Stomach (tissue), 9 donors: ENCODE measurements around the gene FXYD7. TPM values are rescaled to one million over a fixed set of nuclear protein-coding genes. Genes with fewer than 3 reads are reported as not detected.
"Not testable (repeated sequence)": the region's sequence is repeated elsewhere in the genome, so short reads cannot be mapped to it uniquely, and the experiment has no call there.

Experiments
- DNase-seq, 2 donors: peaks; one replicate each; pipeline versions ENCODE4 v3.0.0 to v3.0.0-alpha.2; 2013 to 2019
- H3K27ac ChIP-seq, 5 donors: fragments of 200-600 bp in 4 of 5; sonication (generic) in 4 of 5; one replicate each; pipeline ENCODE4 v1.5.1; 2013 to 2019; ENCODE audit warnings: mild to moderate bottlenecking in 1 of 5, moderate library complexity in 1 of 5
- H3K27me3 ChIP-seq, 3 donors: fragments of 200-600 bp; sonication (generic); one replicate each; pipeline ENCODE4 v1.5.1; 2017 to 2019; ENCODE audit warnings: mixed run types in 1 of 3
- H3K36me3 ChIP-seq, 4 donors: fragments of 200-600 bp; sonication (generic); 1 replicate in 3 of 4; 2 replicates in 1 of 4; pipeline ENCODE4 v1.5.1; 2016 to 2019
- H3K4me1 ChIP-seq, 4 donors: fragments of 200-600 bp; sonication (generic); one replicate each; pipeline ENCODE4 v1.5.1; 2016 to 2019
- H3K4me3 ChIP-seq, 4 donors: fragments of 200-600 bp; sonication (generic) in 3 of 4; one replicate each; pipeline ENCODE4 v1.5.1; 2016 to 2019; ENCODE audit warnings: mild to moderate bottlenecking in 1 of 4
- H3K9me3 ChIP-seq, 4 donors: fragments of 200-600 bp; sonication (generic); one replicate each; pipeline ENCODE4 v1.5.1; 2016 to 2019
- EP300 ChIP-seq: sonication (generic); formaldehyde crosslinking; IDR thresholded peaks from one replicate; pipeline ENCODE4 v1.6.1; 2017; ENCODE audit warnings: antibody characterized with exemption
- POLR2A ChIP-seq, 4 donors: fragments of 450-650 bp; IDR thresholded peaks; one replicate each; pipeline ENCODE4 v1.6.1; 2016; ENCODE audit warnings: antibody characterized with exemption in 4 of 4, control low read depth in 2 of 4, mild to moderate bottlenecking in 1 of 4, moderate library complexity in 1 of 4
- POLR2AphosphoS5 ChIP-seq, 3 donors: sonication (generic); formaldehyde crosslinking; IDR thresholded peaks; one replicate each; pipeline ENCODE4 v1.6.1; 2016; ENCODE audit warnings: antibody characterized with exemption in 3 of 3
- WGBS, 5 donors: extraction: QIAGEN DNeasy Blood & Tissue Kit in 3 of 5; methylation state at CpG; one replicate each; pipeline versions ENCODE4 v1.1.5 to v1.1.7; 2013 to 2018; 5-methylcytosine and 5-hydroxymethylcytosine counted together
- intact Hi-C: fragments of 100-400 bp; cut with DNase I; formaldehyde crosslinking; loops from one replicate; pipeline ENCODE4 v1.15.1; 2023; ENCODE audit warnings: low total_unique reads
- polyA plus RNA-seq, 3 donors: library from polyadenylated mRNA; stranded (reverse); fragments of 200-250 nt; gene quantifications; one replicate each; pipeline ENCODE4 v1.2.3, GENCODE V29; 2013
- total RNA-seq, 5 donors: library from RNA; depleted of rRNA; stranded (reverse); fragments of >200 nt; gene quantifications; one replicate each; pipeline versions ENCODE4 v1.1.0 to v1.2.3, GENCODE V29; 2014 to 2016
- TF ChIP-seq, protein P1 (sequence below), 7 experiments: fragments of 450-650 bp in 4 of 7; fragments of 200-600 bp in 3 of 7; sonication (generic) in 3 of 7; IDR thresholded peaks; one replicate each; pipeline ENCODE4 v1.5.1; 2016 to 2019; ENCODE audit warnings: antibody characterized with exemption in 7 of 7, control low read depth in 2 of 7, mild to moderate bottlenecking in 1 of 7
- donor health status: healthy with polysubstance abuse.
- donor health status: Bipolar disorder and iron deficiency.
- donor health status: healthy.

The FXYD7 gene
- total and polyA plus RNA-seq, 8 donors = 0.55 to 2.6 TPM; not detected in 6

DNA sequence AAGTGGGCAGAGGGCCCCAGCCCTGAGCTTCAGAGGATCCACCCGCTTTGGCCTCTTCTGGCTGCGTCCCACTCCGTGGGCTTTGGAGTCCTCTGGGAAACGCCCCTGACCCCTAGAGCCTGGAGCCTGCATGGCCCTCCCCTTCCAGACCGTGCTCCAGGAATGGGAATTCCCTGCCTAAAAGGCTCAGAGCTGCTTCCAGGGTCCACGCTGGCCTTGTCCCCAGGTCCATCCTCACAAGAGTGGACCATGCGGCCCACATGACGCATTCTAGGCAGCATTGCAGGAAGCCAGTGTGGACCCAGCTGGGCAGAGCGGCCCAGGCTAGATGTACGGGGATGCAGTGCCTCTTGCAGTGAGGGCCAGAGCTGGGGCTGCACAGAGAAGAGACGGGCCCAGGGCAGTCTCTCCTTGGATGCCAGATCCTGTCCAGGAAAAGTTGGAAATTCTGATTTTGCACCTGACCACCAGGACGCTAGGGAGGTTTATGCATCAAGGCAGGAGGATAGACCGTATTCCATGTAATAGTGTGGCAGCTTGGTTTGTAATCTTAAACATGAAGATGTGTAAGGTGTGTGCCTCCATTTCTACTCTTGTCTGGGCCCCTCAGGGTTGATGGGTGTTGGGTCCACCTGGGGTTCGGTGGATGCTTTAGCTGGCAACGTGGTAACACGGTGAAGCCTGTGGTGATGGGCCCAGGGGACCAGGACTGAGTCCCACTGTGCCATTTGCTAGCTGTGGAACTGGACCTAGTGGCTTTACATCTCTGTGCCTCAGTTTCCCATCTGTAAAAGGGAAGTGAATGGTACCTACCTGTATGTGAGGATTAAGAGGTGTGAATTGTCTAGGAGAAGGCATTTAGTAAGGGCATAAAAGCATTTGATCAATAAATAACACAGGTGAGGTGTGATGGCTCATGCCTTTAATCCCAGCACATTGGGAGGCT lies 42.2 kb upstream of the FXYD7 start:
- H3K9me3 ChIP-seq = no peaks in the 10 kb centered on the region
- no peaks in the 10 kb centered on the region for H3K36me3 ChIP-seq
- H3K4me1 ChIP-seq = peaks cover 0 to 4% (median 2%) of the 10 kb centered on the region in 4 donors
- TF ChIP-seq POLR2AphosphoS5 (IDR thresholded peaks at IDR 0.05) = no peak
- TF ChIP-seq POLR2A (IDR thresholded peaks at IDR 0.05) = no peak
- no peak for TF ChIP-seq EP300
- TF ChIP-seq, protein P1, sequence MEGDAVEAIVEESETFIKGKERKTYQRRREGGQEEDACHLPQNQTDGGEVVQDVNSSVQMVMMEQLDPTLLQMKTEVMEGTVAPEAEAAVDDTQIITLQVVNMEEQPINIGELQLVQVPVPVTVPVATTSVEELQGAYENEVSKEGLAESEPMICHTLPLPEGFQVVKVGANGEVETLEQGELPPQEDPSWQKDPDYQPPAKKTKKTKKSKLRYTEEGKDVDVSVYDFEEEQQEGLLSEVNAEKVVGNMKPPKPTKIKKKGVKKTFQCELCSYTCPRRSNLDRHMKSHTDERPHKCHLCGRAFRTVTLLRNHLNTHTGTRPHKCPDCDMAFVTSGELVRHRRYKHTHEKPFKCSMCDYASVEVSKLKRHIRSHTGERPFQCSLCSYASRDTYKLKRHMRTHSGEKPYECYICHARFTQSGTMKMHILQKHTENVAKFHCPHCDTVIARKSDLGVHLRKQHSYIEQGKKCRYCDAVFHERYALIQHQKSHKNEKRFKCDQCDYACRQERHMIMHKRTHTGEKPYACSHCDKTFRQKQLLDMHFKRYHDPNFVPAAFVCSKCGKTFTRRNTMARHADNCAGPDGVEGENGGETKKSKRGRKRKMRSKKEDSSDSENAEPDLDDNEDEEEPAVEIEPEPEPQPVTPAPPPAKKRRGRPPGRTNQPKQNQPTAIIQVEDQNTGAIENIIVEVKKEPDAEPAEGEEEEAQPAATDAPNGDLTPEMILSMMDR (IDR thresholded peaks at IDR 0.05) = no peak
- intact Hi-C loops = no loop called here
- 81 to 86% (median 84%) methylated on average over 15 to 16 of the region's 16 CpGs for WGBS, 5 donors
- H3K27me3 ChIP-seq = no peaks in the 10 kb centered on the region
- H3K4me3 ChIP-seq = no peak overlapping the region
- DNase-seq = no peak
- no peak overlapping the region for H3K27ac ChIP-seq

DNA sequence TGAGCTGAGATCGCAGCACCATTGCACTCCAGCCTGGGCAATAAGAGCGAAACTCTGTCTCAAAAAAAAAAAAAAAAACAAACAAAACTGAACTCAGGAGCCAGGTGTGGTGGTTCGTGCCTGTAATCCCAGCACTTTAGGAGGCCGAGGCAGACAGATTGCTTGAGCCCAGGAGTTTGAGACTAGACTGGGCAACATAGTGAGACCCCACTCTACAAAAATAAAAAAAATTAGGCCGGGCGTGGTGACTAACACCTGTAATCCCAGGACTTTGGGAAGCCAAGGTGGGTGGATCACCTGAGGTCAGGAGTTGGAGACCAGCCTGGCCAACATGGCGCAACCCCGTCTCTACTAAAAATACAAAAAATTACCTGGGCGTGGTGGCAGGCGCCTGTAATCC lies 41.1 kb upstream of the FXYD7 start:
- DNase-seq, H3K4me3 ChIP-seq, intact Hi-C loops, H3K36me3 ChIP-seq, H3K27ac ChIP-seq, H3K9me3 ChIP-seq, H3K27me3 ChIP-seq, H3K4me1 ChIP-seq: not testable (repeated sequence)
- 90 to 97% (median 93%) methylated on average over 10 of the region's 10 CpGs for WGBS, 5 donors

DNA sequence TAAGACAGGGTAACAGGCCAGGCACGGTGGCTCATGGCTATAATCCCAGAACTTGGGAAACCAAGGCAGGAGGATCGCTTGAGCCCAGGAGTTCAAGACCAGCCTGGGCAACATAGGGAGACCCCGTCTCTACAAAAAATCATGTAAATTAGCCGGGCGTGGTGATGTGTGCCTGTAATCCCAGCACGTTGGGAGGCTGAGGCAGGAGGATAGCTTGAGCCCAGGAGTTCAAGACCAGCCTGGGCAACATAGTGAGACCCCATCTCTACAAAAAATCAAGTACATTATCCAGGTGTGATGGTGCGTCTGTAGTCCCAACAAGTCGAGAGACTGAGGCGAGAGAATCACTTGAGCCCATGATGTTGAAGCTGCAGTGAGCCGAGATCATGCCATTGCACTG lies 39.4 kb upstream of the FXYD7 start:
- DNase-seq, H3K36me3 ChIP-seq, H3K4me3 ChIP-seq, H3K27me3 ChIP-seq, H3K27ac ChIP-seq, H3K9me3 ChIP-seq, intact Hi-C loops: not testable (repeated sequence)
- peaks cover 3 to 13% (median 6%) of the 10 kb centered on the region in 4 donors for H3K4me1 ChIP-seq
- 77 to 81% (median 79%) methylated on average over 10 of the region's 10 CpGs for WGBS, 5 donors

DNA sequence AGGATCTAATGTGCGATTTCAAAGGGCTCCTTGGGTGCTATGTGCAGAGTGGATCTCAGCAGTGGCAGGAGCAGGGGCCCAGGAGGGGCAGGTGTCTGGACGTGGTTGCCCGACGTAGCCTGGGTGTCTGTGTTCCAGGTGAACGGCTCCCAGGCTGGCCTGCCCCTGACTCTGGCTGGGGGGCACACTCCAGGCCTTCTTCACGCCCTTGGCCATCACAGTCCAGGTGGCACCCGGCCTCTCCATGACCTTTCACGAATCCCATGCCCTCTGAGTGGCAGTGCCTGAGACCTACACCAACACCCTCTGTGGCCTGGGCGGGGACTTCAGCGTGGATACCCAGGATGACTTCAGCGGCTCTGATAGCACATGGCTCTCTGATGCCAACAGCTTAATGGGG lies 38.7 kb upstream of the FXYD7 start:
- H3K4me3 ChIP-seq = no peak overlapping the region
- H3K27ac ChIP-seq = no peak overlapping the region
- no peaks in the 10 kb centered on the region for H3K36me3 ChIP-seq
- 77 to 91% (median 81%) methylated on average over 8 to 11 of the region's 11 CpGs for WGBS, 5 donors
- no peaks in the 10 kb centered on the region for H3K9me3 ChIP-seq
- intact Hi-C loops = no loop called here
- no peak for DNase-seq
- H3K27me3 ChIP-seq = peaks cover 0 to under 1% (median 0%) of the 10 kb centered on the region in 3 donors
- H3K4me1 ChIP-seq = peaks cover 0 to 18% (median 7%) of the 10 kb centered on the region in 4 donors
- TF ChIP-seq POLR2A (IDR thresholded peaks at IDR 0.05) (no peak), POLR2AphosphoS5 (IDR thresholded peaks at IDR 0.05) (no peak), EP300 (no peak)
- TF ChIP-seq, protein P1 (IDR thresholded peaks at IDR 0.05) = no peak

DNA sequence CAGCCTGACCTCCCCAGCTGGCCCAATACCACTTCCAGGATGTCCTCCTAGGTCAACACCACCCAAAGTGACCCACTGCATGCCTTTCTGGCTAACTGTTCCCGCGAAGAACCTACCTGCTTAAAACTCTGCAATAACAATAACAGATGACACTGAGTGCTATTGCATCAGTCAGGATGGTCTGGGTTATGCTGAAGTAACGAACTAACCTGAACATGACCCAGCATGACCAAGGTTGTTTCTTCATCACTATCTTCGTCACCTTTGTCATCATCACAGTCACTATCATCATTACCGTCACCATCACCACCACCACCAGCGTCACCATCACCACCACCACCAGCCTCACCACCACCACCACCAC lies 38.0 kb upstream of the FXYD7 start:
- TF ChIP-seq POLR2AphosphoS5 (IDR thresholded peaks at IDR 0.05) (no peak), POLR2A (IDR thresholded peaks at IDR 0.05) (no peak), EP300 (no peak)
- TF ChIP-seq, protein P1 (IDR thresholded peaks at IDR 0.05) = no peak
- no peak overlapping the region for H3K4me3 ChIP-seq
- H3K9me3 ChIP-seq = no peaks in the 10 kb centered on the region
- H3K27ac ChIP-seq = no peak overlapping the region
- H3K4me1 ChIP-seq = peaks cover 0 to 18% (median 10%) of the 10 kb centered on the region in 4 donors
- H3K36me3 ChIP-seq = no peaks in the 10 kb centered on the region
- DNase-seq = no peak
- peaks cover 0 to 5% (median 0%) of the 10 kb centered on the region in 3 donors for H3K27me3 ChIP-seq
- 92 to 99% (median 96%) methylated on average over 6 of the region's 6 CpGs for WGBS, 5 donors
- intact Hi-C loops = no loop called here
